Large intestine (tissue), 3 donors: ENCODE results near the gene KCNAB3. TPM values are rescaled to one million over a fixed set of nuclear protein-coding genes. Genes with fewer than 3 reads are reported as not detected.

Source experiments
- DNase-seq, 2 donors: peaks; one replicate each; pipeline versions ENCODE4 v3.0.0 to v3.0.0-alpha.2; 2013
- H3K27ac ChIP-seq: one replicate; pipeline ENCODE4 v1.5.1; 2013; ENCODE audit warnings: low read length
- H3K27me3 ChIP-seq: 2 replicates; pipeline ENCODE4 v1.6.1; 2013; ENCODE audit warnings: low read length; ENCODE audit not compliant: control insufficient read depth, insufficient read depth
- H3K36me3 ChIP-seq: 2 replicates; pipeline ENCODE4 v1.6.1; 2013; ENCODE audit warnings: low read length; ENCODE audit not compliant: control insufficient read depth, insufficient read depth
- H3K4me1 ChIP-seq: one replicate; pipeline ENCODE4 v1.6.1; 2013; ENCODE audit warnings: low read length; ENCODE audit not compliant: control insufficient read depth, insufficient read depth
- H3K4me3 ChIP-seq: one replicate; pipeline ENCODE4 v1.5.1; 2013; ENCODE audit warnings: low read length
- H3K9me3 ChIP-seq: one replicate; pipeline ENCODE4 v1.6.1; 2013; ENCODE audit warnings: mild to moderate bottlenecking, low read depth, low read length, moderate library complexity; ENCODE audit not compliant: control insufficient read depth
- WGBS: methylation state at CpG from one replicate; pipeline ENCODE4 v1.1.5; 2013; ENCODE audit warnings: low lambda C conversion rate; ENCODE audit not compliant: insufficient coverage; 5-methylcytosine and 5-hydroxymethylcytosine counted together
- polyA plus RNA-seq: library from polyadenylated mRNA; unstranded; fragments of 120-200 nt; gene quantifications from one replicate; pipeline ENCODE4 v1.2.1, GENCODE V29; 2013

The KCNAB3 gene
- polyA plus RNA-seq, 1 donor, result 5.3 TPM

- no peak for DNase-seq
- Histone ChIP-seq H3K4me3 (no peak overlapping the region), H3K27me3 (no peaks in the 10 kb centered on the region), H3K9me3 (no peaks in the 10 kb centered on the region), H3K4me1 (peaks cover 13% of the 10 kb centered on the region), H3K36me3 (peaks cover 35% of the 10 kb centered on the region), H3K27ac (no peak overlapping the region)
- WGBS, result no CpG with 5 or more reads among the region's 7 CpGs
Observed at GRCh38 chr17:7878234-7878633, 51.4 kb downstream of the KCNAB3 start.

GRCh38 chr17:7875804-7876370 lies 53.8 kb downstream of the KCNAB3 start:
- DNase-seq, result no peak
- Histone ChIP-seq H3K36me3 (peaks cover 28% of the 10 kb centered on the region), H3K4me1 (no peaks in the 10 kb centered on the region), H3K4me3 (no peak overlapping the region), H3K27ac (no peak overlapping the region), H3K27me3 (no peaks in the 10 kb centered on the region), H3K9me3 (no peaks in the 10 kb centered on the region)
- 100% methylated on average over 2 of the region's 2 CpGs for WGBS

GRCh38 chr17:7873051-7873450 lies 56.6 kb downstream of the KCNAB3 start:
- Histone ChIP-seq H3K27me3 (no peaks in the 10 kb centered on the region), H3K4me1 (no peaks in the 10 kb centered on the region), H3K9me3 (no peaks in the 10 kb centered on the region), H3K27ac (no peak overlapping the region), H3K36me3 (peaks cover 19% of the 10 kb centered on the region), H3K4me3 (no peak overlapping the region)
- WGBS, result 73% methylated on average over 2 of the region's 4 CpGs
- no peak for DNase-seq

Other genes starting within 250 kb of the KCNAB3 start
- gene TP53, start 242.4 kb downstream of the KCNAB3 start, polyA plus RNA-seq, result 49.7 TPM
- gene WRAP53, start 241.4 kb downstream of the KCNAB3 start, polyA plus RNA-seq, result 7.9 TPM
- 7.4 TPM for gene EFNB3, start 224.7 kb downstream of the KCNAB3 start, polyA plus RNA-seq
- 0.09 TPM for gene DNAH2, start 212.1 kb downstream of the KCNAB3 start, polyA plus RNA-seq
- 24.9 TPM for gene KDM6B, start 95.6 kb downstream of the KCNAB3 start, polyA plus RNA-seq
- gene TMEM88, start 74.8 kb downstream of the KCNAB3 start, polyA plus RNA-seq, result 10.4 TPM
- 50.7 TPM for gene NAA38, start 72.3 kb downstream of the KCNAB3 start, polyA plus RNA-seq
- gene CYB5D1, start 71.9 kb downstream of the KCNAB3 start, polyA plus RNA-seq, result 13.8 TPM
- gene CHD3, start 41.1 kb downstream of the KCNAB3 start, polyA plus RNA-seq, result 73.8 TPM
- gene RNF227, start 13.6 kb downstream of the KCNAB3 start, polyA plus RNA-seq, result 3.7 TPM
- 101 TPM for gene TRAPPC1, start 2.1 kb upstream of the KCNAB3 start, polyA plus RNA-seq
- 30.1 TPM for gene CNTROB, start 2.4 kb upstream of the KCNAB3 start, polyA plus RNA-seq
- gene GUCY2D, start 72.8 kb upstream of the KCNAB3 start, polyA plus RNA-seq, result 1.3 TPM
- 0.46 TPM for gene ALOX15B, start 109.2 kb upstream of the KCNAB3 start, polyA plus RNA-seq
- gene ALOX12B, start 157.9 kb upstream of the KCNAB3 start, polyA plus RNA-seq, result 2.8 TPM
- gene ALOXE3, start 188.7 kb upstream of the KCNAB3 start, polyA plus RNA-seq, result 0.01 TPM
- 0.16 TPM for gene HES7, start 194.2 kb upstream of the KCNAB3 start, polyA plus RNA-seq
- 27.2 TPM for gene PER1, start 222.5 kb upstream of the KCNAB3 start, polyA plus RNA-seq
- 95.0 TPM for gene VAMP2, start 233.1 kb upstream of the KCNAB3 start, polyA plus RNA-seq
- gene TMEM107, start 246.5 kb upstream of the KCNAB3 start, polyA plus RNA-seq, result 11.4 TPM